Uterus (tissue), 4 donors: Measurements from ENCODE around the gene SLC49A3. TPM values are rescaled to one million over a fixed set of nuclear protein-coding genes. Genes with fewer than 3 reads are reported as not detected.

Experiments
- DNase-seq, 2 donors: peaks; one replicate each; pipeline ENCODE4 v3.0.0-alpha.2; 2019 to 2020
- H3K27ac ChIP-seq, 2 donors: fragments of 200-600 bp; sonication (generic); 1 replicate in 1 of 2; 2 replicates in 1 of 2; pipeline ENCODE4 v1.5.1; 2016 to 2018
- H3K27me3 ChIP-seq, 2 donors: fragments of 200-600 bp; sonication (generic); one replicate each; pipeline ENCODE4 v1.5.1; 2018 to 2019; ENCODE audit warnings: control low read depth in 1 of 2
- H3K36me3 ChIP-seq, 2 donors: fragments of 200-600 bp; sonication (generic); one replicate each; pipeline ENCODE4 v1.5.1; 2019; ENCODE audit warnings: control low read depth in 1 of 2
- H3K4me1 ChIP-seq, 2 donors: fragments of 200-600 bp; sonication (generic); one replicate each; pipeline ENCODE4 v1.5.1; 2018 to 2019; ENCODE audit warnings: control low read depth in 1 of 2
- H3K4me3 ChIP-seq, 2 donors: fragments of 200-600 bp; sonication (generic); 1 replicate in 1 of 2; 2 replicates in 1 of 2; pipeline ENCODE4 v1.5.1; 2018 to 2019; ENCODE audit warnings: mild to moderate bottlenecking in 1 of 2
- H3K9me3 ChIP-seq, 2 donors: fragments of 200-600 bp; sonication (generic); one replicate each; pipeline ENCODE4 v1.5.1; 2019; ENCODE audit warnings: control low read depth in 1 of 2
- CTCF ChIP-seq, 4 experiments: fragments of 200-600 bp in 2 of 4; fragments of 450-650 bp in 2 of 4; sonication (generic) in 2 of 4; IDR thresholded peaks; one replicate each; pipeline ENCODE4 v1.5.1; 2016 to 2019; ENCODE audit warnings: antibody characterized with exemption in 4 of 4, mild to moderate bottlenecking in 2 of 4, moderate library complexity in 1 of 4
- POLR2A ChIP-seq, 2 donors: fragments of 450-650 bp; IDR thresholded peaks; one replicate each; pipeline ENCODE4 v1.6.1; 2016; ENCODE audit warnings: antibody characterized with exemption in 2 of 2, mild to moderate bottlenecking in 1 of 2, moderate library complexity in 1 of 2
- intact Hi-C: fragments of 100-400 bp; cut with DNase I; formaldehyde crosslinking; loops from one replicate; pipeline ENCODE4 v1.15.1; 2023; ENCODE audit warnings: low total_unique reads
- total RNA-seq, 4 donors: library from RNA; depleted of rRNA in 3 of 4; stranded (reverse); fragments of >200 nt in 3 of 4; gene quantifications; one replicate each; pipeline versions ENCODE4 v1.1.0 to v1.2.4, GENCODE V29; 2014 to 2023
- donor health status: DM: yes; HTN: yes; CAD: no.

Gene SLC49A3
- total RNA-seq, 4 donors from 2014 or later, result 1.2 to 12.6 (median 2.8) TPM

- peak within 1 kb of the TSS; percentile 76 to 86 for H3K27ac ChIP-seq
- intact Hi-C loops, result no loop called here
- TF ChIP-seq POLR2A (IDR thresholded peaks at IDR 0.05) (peak; percentile 46 to 73), CTCF (IDR thresholded peaks at IDR 0.05) (no peak)
- H3K4me1 ChIP-seq, result peaks cover 0 to 15% of the 10 kb centered on the region in 2 donors
- no peaks in the 10 kb centered on the region for H3K36me3 ChIP-seq
- peak within 1 kb of the TSS; percentile 73 to 81 for H3K4me3 ChIP-seq
- H3K27me3 ChIP-seq, result no peaks in the 10 kb centered on the region
- DNase-seq, result peak; percentile 96 to 97
- no peaks in the 10 kb centered on the region for H3K9me3 ChIP-seq
Measured at GRCh38 chr4:705278-706082, 16.5 kb upstream of the SLC49A3 start, which contains the start of gene PCGF3. Gene PCGF3 (plus strand): TSS chr4:705832. CDS start chr4:733681, 27,849 bp downstream.

- Histone ChIP-seq H3K4me3 (peak overlapping the region; percentile 39 to 81), H3K27ac (peak overlapping the region; percentile 54 to 70), H3K9me3 (no peaks in the 10 kb centered on the region), H3K36me3 (no peaks in the 10 kb centered on the region), H3K27me3 (no peaks in the 10 kb centered on the region), H3K4me1 (peaks cover 0 to 15% of the 10 kb centered on the region in 2 donors)
- DNase-seq, result no peak
- TF ChIP-seq POLR2A (IDR thresholded peaks at IDR 0.05) (no peak), CTCF (IDR thresholded peaks at IDR 0.05) (no peak)
- intact Hi-C loops, result no loop called here
Measured at GRCh38 chr4:704971-705277, 16.0 kb upstream of the SLC49A3 start.

GRCh38 chr4:704198-704891 lies 15.4 kb upstream of the SLC49A3 start:
- H3K4me1 ChIP-seq, result peaks cover 0 to 15% of the 10 kb centered on the region in 2 donors
- DNase-seq, result no peak
- H3K4me3 ChIP-seq, result no peak overlapping the region
- intact Hi-C loops, result no loop called here
- H3K27me3 ChIP-seq, result no peaks in the 10 kb centered on the region
- H3K36me3 ChIP-seq, result no peaks in the 10 kb centered on the region
- TF ChIP-seq CTCF (IDR thresholded peaks at IDR 0.05) (no peak), POLR2A (IDR thresholded peaks at IDR 0.05) (no peak)
- H3K27ac ChIP-seq, result no peak overlapping the region
- H3K9me3 ChIP-seq, result no peaks in the 10 kb centered on the region

- H3K9me3 ChIP-seq, result no peaks in the 10 kb centered on the region
- H3K36me3 ChIP-seq, result no peaks in the 10 kb centered on the region
- no peak overlapping the region for H3K27ac ChIP-seq
- peaks cover 0 to 10% of the 10 kb centered on the region in 2 donors for H3K4me1 ChIP-seq
- DNase-seq, result no peak
- TF ChIP-seq POLR2A (IDR thresholded peaks at IDR 0.05) (no peak), CTCF (IDR thresholded peaks at IDR 0.05) (no peak)
- H3K27me3 ChIP-seq, result no peaks in the 10 kb centered on the region
- H3K4me3 ChIP-seq, result no peak overlapping the region
- intact Hi-C loops, result no loop called here
Measured at GRCh38 chr4:703336-704197, 14.6 kb upstream of the SLC49A3 start.
